Activated T-helper 17 cell treated with anti-CD3 and anti-CD28 coated beads, Interleukin-2, amount 50 U/mL, for 72 hours (primary cell): ENCODE measurements around the gene OR8D2. TPM values are rescaled to one million over a fixed set of nuclear protein-coding genes. Genes with fewer than 3 reads are reported as not detected.

ENCODE experiments used
- ATAC-seq: fragments of 150-1000 bp; cut with Tn5 transposase; replicated peaks from 2 replicates; pipeline ENCODE4 v1.10.0; 2021; ENCODE audit warnings: mild to moderate bottlenecking, moderate library complexity
- H3K27ac Mint-ChIP-seq: one replicate; pipeline ENCODE4 v1.8.0; 2022; ENCODE audit warnings: mixed read lengths
- H3K27me3 Mint-ChIP-seq: one replicate; pipeline ENCODE4 v1.8.0; 2022; ENCODE audit warnings: mixed read lengths
- H3K36me3 Mint-ChIP-seq: one replicate; pipeline ENCODE4 v1.8.0; 2022; ENCODE audit warnings: low read depth, mild to moderate bottlenecking, mixed read lengths
- H3K4me1 Mint-ChIP-seq: one replicate; pipeline ENCODE4 v1.8.0; 2022; ENCODE audit warnings: mixed read lengths
- H3K4me3 Mint-ChIP-seq: one replicate; pipeline ENCODE4 v1.8.0; 2022; ENCODE audit warnings: mild to moderate bottlenecking, mixed read lengths
- H3K9me3 Mint-ChIP-seq: one replicate; pipeline ENCODE4 v1.8.0; 2022; ENCODE audit warnings: mixed read lengths
- total RNA-seq, 2 donors: library from RNA; stranded (reverse); gene quantifications; one replicate each; pipeline ENCODE4 v1.2.3, GENCODE V29; 2022

OR8D2 gene, protein sequence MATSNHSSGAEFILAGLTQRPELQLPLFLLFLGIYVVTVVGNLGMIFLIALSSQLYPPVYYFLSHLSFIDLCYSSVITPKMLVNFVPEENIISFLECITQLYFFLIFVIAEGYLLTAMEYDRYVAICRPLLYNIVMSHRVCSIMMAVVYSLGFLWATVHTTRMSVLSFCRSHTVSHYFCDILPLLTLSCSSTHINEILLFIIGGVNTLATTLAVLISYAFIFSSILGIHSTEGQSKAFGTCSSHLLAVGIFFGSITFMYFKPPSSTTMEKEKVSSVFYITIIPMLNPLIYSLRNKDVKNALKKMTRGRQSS
- not detected for total RNA-seq

DNA sequence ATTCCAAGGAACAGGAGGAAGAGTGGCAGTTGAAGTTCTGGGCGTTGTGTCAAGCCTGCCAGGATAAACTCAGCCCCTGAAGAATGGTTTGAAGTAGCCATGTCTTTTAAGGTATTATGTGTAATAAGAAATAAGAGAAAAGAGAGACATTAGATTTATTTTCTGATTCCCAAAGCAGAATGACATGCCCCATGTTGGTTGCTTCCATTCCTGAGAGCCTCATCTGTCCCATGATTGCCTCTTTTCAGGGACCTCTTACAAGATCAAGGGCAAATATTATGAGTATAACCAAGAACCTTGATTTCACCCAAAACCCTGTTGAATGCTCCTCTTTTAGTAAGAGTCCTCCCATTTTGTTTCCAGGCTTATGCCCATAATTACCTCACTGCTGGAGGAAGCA is at the start of gene OR8D2:
Gene OR8D2, minus strand, starts transcription at position 101 of the 400 bp plus-strand sequence. Its CDS starts 0 bp downstream, at position 101.
- no peaks in the 10 kb centered on the region for H3K9me3 Mint-ChIP-seq
- H3K4me1 Mint-ChIP-seq: no peaks in the 10 kb centered on the region
- no peak within 1 kb of the TSS for H3K27ac Mint-ChIP-seq
- H3K4me3 Mint-ChIP-seq: no peak within 1 kb of the TSS
- peaks cover 14% of the 10 kb centered on the region for H3K27me3 Mint-ChIP-seq
- H3K36me3 Mint-ChIP-seq: no peaks in the 10 kb centered on the region
- ATAC-seq: no peak

DNA sequence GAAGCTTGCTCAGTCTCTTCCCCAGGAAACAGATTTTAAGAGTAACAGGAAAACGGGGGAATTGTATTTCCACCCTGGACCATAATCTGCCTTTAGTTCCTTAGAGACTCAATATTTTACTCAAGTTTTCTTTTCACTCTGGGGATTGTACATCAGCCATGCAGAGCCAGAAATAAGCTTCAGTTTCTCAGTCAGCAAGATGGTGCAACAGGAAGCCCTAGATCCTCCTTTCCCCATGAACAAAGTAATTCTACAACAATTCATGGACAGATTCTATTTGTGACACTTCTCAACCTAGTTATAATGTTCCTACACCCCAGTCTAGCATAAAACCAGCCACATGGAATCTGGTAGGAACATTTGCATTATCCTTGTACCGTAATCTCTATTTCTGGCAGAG is 39.6 kb upstream of the OR8D2 start:
- no peaks in the 10 kb centered on the region for H3K27me3 Mint-ChIP-seq
- no peak for ATAC-seq
- no peaks in the 10 kb centered on the region for H3K36me3 Mint-ChIP-seq
- no peak overlapping the region for H3K4me3 Mint-ChIP-seq
- no peaks in the 10 kb centered on the region for H3K9me3 Mint-ChIP-seq
- no peaks in the 10 kb centered on the region for H3K4me1 Mint-ChIP-seq
- H3K27ac Mint-ChIP-seq: no peak overlapping the region

DNA sequence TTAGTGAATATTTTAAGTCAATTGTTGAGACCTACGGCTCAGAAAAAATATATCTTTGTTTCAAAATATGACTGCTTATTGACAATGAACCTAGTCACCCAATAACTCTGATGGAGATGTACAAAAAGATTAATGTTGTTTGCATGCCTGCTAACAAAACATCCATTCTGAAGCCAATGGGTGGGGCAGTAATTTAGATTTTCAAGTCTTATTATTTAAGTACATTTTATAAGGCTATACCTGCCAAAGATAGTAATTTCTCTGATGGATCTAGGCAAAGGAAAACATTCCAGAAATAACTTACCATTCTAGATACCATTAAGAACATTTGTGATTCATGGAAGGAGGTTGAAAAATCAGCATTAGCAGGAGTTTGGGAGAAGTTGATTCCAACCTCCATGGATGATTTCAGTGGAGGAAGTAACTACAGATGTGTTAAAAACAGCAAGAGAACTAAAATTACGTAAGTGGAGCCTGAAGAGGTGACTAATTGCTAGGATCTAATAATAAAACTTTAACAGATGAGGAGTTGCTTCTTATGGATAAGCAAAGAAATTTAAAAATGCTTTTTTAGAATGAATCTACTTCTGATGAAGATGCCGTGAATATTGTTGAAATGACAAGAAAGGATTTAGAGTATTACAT is 26.4 kb upstream of the OR8D2 start:
- ATAC-seq: no peak
- Mint-ChIP-seq H3K4me3 (no peak overlapping the region), H3K9me3 (no peaks in the 10 kb centered on the region), H3K27ac (no peak overlapping the region), H3K36me3 (no peaks in the 10 kb centered on the region), H3K27me3 (no peaks in the 10 kb centered on the region), H3K4me1 (no peaks in the 10 kb centered on the region)

GRCh38 chr11:124344346-124344745 is 24.3 kb upstream of the OR8D2 start:
- ATAC-seq: no peak
- Mint-ChIP-seq H3K27ac (no peak overlapping the region), H3K36me3 (no peaks in the 10 kb centered on the region), H3K27me3 (peaks cover under 1% of the 10 kb centered on the region), H3K4me3 (no peak overlapping the region), H3K9me3 (no peaks in the 10 kb centered on the region), H3K4me1 (no peaks in the 10 kb centered on the region)

GRCh38 chr11:124340142-124340447 is 20.1 kb upstream of the OR8D2 start:
- no peak for ATAC-seq
- Mint-ChIP-seq H3K4me1 (no peaks in the 10 kb centered on the region), H3K27ac (no peak overlapping the region), H3K9me3 (no peaks in the 10 kb centered on the region), H3K4me3 (no peak overlapping the region), H3K36me3 (no peaks in the 10 kb centered on the region), H3K27me3 (peaks cover 4% of the 10 kb centered on the region)

- H3K27me3 Mint-ChIP-seq: peaks cover 4% of the 10 kb centered on the region
- no peak overlapping the region for H3K27ac Mint-ChIP-seq
- ATAC-seq: no peak
- no peaks in the 10 kb centered on the region for H3K4me1 Mint-ChIP-seq
- H3K36me3 Mint-ChIP-seq: no peaks in the 10 kb centered on the region
- no peaks in the 10 kb centered on the region for H3K9me3 Mint-ChIP-seq
- H3K4me3 Mint-ChIP-seq: no peak overlapping the region
These were observed 19.6 kb upstream of the OR8D2 start for GRCh38 chr11:124339396-124340141.

DNA sequence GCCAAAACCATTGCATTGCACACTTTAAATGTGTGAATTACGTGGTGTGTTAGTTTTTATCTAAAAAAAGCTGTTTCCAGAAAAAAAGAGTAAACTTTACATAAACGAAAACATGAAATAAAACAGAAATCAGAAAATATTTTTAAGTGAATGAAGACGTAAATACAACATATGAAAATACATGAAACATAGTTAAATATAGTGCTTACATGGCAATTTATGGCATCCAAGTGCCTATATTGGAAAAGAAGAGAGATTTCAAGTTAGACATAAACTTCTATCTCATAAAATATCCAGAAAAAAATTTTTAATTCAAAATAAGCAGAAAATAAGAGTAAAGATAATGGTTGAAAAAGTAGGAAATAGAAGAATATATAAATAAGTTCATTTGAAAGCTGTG is 11.9 kb upstream of the OR8D2 start:
- H3K36me3 Mint-ChIP-seq: no peaks in the 10 kb centered on the region
- H3K27me3 Mint-ChIP-seq: peaks cover 22% of the 10 kb centered on the region
- H3K4me1 Mint-ChIP-seq: no peaks in the 10 kb centered on the region
- no peak overlapping the region for H3K27ac Mint-ChIP-seq
- no peak for ATAC-seq
- H3K4me3 Mint-ChIP-seq: no peak overlapping the region
- H3K9me3 Mint-ChIP-seq: no peaks in the 10 kb centered on the region

DNA sequence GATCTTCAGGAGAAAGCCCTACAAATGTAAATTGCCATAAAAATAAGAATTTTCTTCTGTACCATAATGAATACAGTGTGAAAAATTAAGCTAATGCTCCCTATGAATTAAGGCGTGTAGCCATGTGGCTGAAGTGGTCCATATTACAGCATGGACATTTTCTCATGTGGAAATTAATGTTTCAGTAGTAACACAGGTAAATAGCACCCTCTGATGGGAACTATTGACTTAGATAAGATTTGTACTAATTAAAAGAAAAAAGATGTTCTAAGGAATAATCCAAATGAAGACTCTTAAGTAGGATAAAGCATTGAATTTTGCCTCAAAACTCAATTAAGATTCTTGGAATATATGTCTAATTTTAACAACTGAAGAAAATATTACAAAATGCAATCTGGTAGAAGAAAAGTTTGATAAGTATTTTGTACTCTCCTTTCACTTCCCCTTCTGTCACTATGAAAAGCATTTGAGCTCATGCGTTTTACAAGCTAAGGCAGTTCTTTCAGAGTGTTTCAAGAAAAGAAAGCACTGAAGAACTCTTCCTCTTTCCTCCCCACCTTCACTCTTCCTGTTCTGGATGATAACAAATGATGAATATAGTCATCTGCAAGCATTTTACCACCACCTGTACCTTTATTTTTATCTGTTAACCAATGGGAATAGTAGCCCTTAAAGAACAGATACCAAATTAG is 9.9 kb upstream of the OR8D2 start:
- no peaks in the 10 kb centered on the region for H3K9me3 Mint-ChIP-seq
- ATAC-seq: no peak
- H3K36me3 Mint-ChIP-seq: no peaks in the 10 kb centered on the region
- no peak overlapping the region for H3K27ac Mint-ChIP-seq
- no peak overlapping the region for H3K4me3 Mint-ChIP-seq
- peaks cover 28% of the 10 kb centered on the region for H3K27me3 Mint-ChIP-seq
- no peaks in the 10 kb centered on the region for H3K4me1 Mint-ChIP-seq

DNA sequence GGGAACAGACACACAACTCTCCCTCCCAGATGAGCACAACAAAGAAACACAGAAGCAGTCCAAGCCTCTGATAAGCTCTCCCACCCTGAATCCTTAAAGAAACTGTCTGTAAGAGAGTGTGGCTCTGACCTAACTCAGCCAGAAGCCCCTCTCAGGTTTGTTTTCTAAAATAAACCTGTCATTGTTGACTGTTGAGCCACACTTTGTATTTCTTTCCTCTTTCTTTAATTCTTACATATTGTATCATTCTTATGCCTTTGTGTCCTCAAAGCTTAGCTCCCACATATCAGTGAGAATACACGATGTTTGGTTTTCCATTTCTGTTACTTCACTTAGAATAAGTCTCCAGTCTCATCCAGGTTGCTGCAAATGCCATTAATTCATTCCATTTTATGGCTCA is 7.8 kb upstream of the OR8D2 start:
- Mint-ChIP-seq H3K27ac (no peak overlapping the region), H3K36me3 (no peaks in the 10 kb centered on the region), H3K9me3 (no peaks in the 10 kb centered on the region), H3K4me3 (no peak overlapping the region), H3K4me1 (no peaks in the 10 kb centered on the region), H3K27me3 (peaks cover 34% of the 10 kb centered on the region)
- ATAC-seq: no peak

- H3K27me3 Mint-ChIP-seq: peaks cover 18% of the 10 kb centered on the region
- no peaks in the 10 kb centered on the region for H3K4me1 Mint-ChIP-seq
- H3K36me3 Mint-ChIP-seq: no peaks in the 10 kb centered on the region
- H3K27ac Mint-ChIP-seq: no peak overlapping the region
- no peaks in the 10 kb centered on the region for H3K9me3 Mint-ChIP-seq
- H3K4me3 Mint-ChIP-seq: no peak overlapping the region
- no peak for ATAC-seq
These were observed 2.4 kb upstream of the OR8D2 start for GRCh38 chr11:124322356-124322755.

DNA sequence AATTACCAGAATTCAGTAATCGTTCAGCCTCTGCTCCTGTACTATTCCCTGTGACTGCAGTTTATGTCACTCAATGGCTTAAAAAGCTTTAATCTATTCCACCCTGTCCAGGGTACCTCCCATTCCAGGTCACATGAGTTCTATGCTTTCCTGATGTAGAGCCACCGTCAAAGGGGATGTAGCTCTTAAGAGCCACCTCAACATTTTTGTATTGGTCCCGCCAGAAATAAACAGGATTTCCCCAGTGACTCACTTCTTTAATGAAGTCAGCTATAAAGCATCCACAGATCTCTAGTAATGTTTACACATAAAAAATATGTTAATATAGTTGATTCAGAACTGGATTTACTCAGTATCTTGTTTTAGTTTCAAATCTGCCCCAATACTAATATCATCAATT is 4.9 kb downstream of the OR8D2 start:
- Mint-ChIP-seq H3K27ac (no peak overlapping the region), H3K4me3 (no peak overlapping the region), H3K4me1 (no peaks in the 10 kb centered on the region), H3K36me3 (no peaks in the 10 kb centered on the region), H3K9me3 (no peaks in the 10 kb centered on the region), H3K27me3 (no peaks in the 10 kb centered on the region)
- no peak for ATAC-seq

- H3K4me3 Mint-ChIP-seq: no peak within 1 kb of the TSS
- H3K9me3 Mint-ChIP-seq: no peaks in the 10 kb centered on the region
- ATAC-seq: no peak
- no peaks in the 10 kb centered on the region for H3K4me1 Mint-ChIP-seq
- H3K27ac Mint-ChIP-seq: no peak within 1 kb of the TSS
- H3K36me3 Mint-ChIP-seq: no peaks in the 10 kb centered on the region
- H3K27me3 Mint-ChIP-seq: no peaks in the 10 kb centered on the region
These were observed 6.1 kb downstream of the OR8D2 start, which contains the start of gene OR8D1 for GRCh38 chr11:124313849-124314248. Gene OR8D1 (minus strand): TSS chr11:124313949. CDS start chr11:124310766, 3,183 bp downstream.

- Mint-ChIP-seq H3K27ac (no peak overlapping the region), H3K4me1 (no peaks in the 10 kb centered on the region), H3K9me3 (no peaks in the 10 kb centered on the region), H3K4me3 (no peak overlapping the region), H3K36me3 (no peaks in the 10 kb centered on the region), H3K27me3 (no peaks in the 10 kb centered on the region)
- ATAC-seq: no peak
These were observed 6.9 kb downstream of the OR8D2 start for GRCh38 chr11:124313131-124313530.

GRCh38 chr11:124311670-124312069 is 8.3 kb downstream of the OR8D2 start:
- Mint-ChIP-seq H3K36me3 (no peaks in the 10 kb centered on the region), H3K27ac (no peak overlapping the region)

More at GRCh38 chr11:124311670-124312069, 8.3 kb downstream of the OR8D2 start:
- no peak for ATAC-seq
- Mint-ChIP-seq H3K4me3 (no peak overlapping the region), H3K9me3 (no peaks in the 10 kb centered on the region), H3K27me3 (peaks cover 2% of the 10 kb centered on the region), H3K4me1 (no peaks in the 10 kb centered on the region)
